Measurements from ENCODE around the gene DAG1. TPM values are rescaled to one million over a fixed set of nuclear protein-coding genes. Genes with fewer than 3 reads are reported as not detected.
A peak's percentile ranks its signal among the peaks of the same experiment; 100 is the strongest.

DAG1 gene
- total RNA-seq, 1 donor from 2014 or later = 84.3 TPM

DNA sequence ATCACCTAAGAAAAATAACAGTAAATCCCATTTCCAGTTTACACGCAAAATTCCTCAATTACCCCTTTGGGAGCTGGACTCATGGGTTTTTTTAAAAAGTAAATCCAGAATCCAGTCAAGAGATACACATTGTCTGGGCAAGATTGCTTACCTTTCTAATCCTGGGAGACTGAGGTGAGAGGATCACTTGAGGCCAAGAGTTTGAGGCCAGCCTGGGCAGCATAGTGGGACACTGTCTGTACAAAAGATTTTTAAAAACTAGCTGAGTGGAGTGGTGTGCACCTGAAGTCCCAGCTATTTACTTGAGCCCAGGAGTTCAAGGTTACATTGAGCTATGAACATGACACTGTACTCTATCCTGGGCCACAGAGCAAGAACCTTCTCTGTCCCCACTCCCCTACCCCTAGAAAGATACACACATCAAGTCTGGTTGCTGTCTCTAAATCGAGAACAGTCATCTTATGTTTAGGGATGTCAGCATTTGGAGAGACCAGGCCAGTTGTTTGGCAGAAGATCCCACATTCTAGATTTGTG is 39.0 kb downstream of the DAG1 start:
- no peak for DNase-seq (ENCODE audit: extremely low spot score, unreplicated experiment)
- Mint-ChIP-seq H3K4me1 (ENCODE audit: unreplicated experiment) (peaks cover 10% of the 10 kb centered on the region), H3K27ac (peak overlapping the region; percentile 46), H3K27me3 (no peaks in the 10 kb centered on the region), H3K36me3 (peaks cover 10% of the 10 kb centered on the region), H3K4me3 (no peak overlapping the region), H3K9me3 (peaks cover 4% of the 10 kb centered on the region)
- TF ChIP-seq, protein P1, sequence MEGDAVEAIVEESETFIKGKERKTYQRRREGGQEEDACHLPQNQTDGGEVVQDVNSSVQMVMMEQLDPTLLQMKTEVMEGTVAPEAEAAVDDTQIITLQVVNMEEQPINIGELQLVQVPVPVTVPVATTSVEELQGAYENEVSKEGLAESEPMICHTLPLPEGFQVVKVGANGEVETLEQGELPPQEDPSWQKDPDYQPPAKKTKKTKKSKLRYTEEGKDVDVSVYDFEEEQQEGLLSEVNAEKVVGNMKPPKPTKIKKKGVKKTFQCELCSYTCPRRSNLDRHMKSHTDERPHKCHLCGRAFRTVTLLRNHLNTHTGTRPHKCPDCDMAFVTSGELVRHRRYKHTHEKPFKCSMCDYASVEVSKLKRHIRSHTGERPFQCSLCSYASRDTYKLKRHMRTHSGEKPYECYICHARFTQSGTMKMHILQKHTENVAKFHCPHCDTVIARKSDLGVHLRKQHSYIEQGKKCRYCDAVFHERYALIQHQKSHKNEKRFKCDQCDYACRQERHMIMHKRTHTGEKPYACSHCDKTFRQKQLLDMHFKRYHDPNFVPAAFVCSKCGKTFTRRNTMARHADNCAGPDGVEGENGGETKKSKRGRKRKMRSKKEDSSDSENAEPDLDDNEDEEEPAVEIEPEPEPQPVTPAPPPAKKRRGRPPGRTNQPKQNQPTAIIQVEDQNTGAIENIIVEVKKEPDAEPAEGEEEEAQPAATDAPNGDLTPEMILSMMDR (conservative IDR thresholded peaks at IDR 0.05) = no peak

DNA sequence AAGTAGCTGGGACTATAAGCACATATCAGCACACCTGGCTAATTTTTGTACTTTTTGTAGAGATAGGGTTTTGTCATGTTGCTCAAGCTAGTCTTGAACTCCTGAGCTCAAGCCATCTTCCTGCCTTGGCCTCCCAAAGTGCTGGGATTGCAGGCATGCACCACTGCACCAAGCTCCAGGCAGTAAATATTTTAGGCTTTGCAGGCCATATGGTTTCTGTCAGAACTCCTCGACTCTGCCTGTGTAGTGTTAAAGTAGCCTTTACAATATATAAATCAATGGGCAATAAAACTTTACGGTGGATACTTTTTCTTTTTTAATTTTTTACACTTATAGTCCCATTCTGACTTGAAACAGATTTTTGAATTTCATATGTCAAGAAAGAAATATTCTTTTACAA is 41.6 kb downstream of the DAG1 start:
- H3K27me3 Mint-ChIP-seq = no peaks in the 10 kb centered on the region
- H3K9me3 Mint-ChIP-seq = peaks cover 4% of the 10 kb centered on the region
- no peak overlapping the region for H3K4me3 Mint-ChIP-seq
- no peak for DNase-seq (ENCODE audit: extremely low spot score, unreplicated experiment)
- H3K4me1 Mint-ChIP-seq (ENCODE audit: unreplicated experiment) = peaks cover 10% of the 10 kb centered on the region
- TF ChIP-seq, protein P1 (conservative IDR thresholded peaks at IDR 0.05) = no peak
- peaks cover 17% of the 10 kb centered on the region for H3K36me3 Mint-ChIP-seq
- no peak overlapping the region for H3K27ac Mint-ChIP-seq

DNA sequence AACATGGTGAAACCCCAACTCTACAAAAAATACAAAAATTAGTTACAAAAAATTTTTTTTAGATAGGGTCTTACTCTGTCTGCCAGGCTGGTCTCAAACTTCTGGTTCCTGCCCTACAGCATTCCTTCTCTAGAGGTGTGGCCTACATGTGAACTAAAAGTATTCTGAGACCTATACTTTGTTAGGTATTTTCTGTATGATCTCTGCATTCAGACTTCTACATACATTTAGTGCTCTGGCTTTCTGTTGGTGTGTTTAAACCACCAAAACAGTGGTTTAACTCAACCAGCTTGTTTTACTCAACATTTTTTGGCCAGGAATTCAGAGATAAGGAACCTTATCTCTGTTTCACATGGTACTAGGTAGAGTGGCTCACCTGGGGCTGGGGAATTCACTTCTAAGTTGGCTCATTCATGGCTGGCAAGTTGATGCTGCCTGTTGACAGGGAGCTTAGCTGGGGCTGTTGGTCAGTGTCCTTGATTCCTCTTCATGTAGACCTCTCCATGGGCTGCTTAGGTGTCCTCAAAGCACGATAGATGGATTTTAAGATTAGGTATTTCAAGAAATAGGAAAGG is 42.8 kb downstream of the DAG1 start:
- H3K4me3 Mint-ChIP-seq = peak overlapping the region; percentile 74
- no peaks in the 10 kb centered on the region for H3K27me3 Mint-ChIP-seq
- TF ChIP-seq, protein P1 (conservative IDR thresholded peaks at IDR 0.05) = no peak
- H3K36me3 Mint-ChIP-seq = peaks cover 24% of the 10 kb centered on the region
- peaks cover 4% of the 10 kb centered on the region for H3K9me3 Mint-ChIP-seq
- DNase-seq (ENCODE audit: extremely low spot score, unreplicated experiment) = no peak
- H3K27ac Mint-ChIP-seq = peak overlapping the region; percentile 99
- H3K4me1 Mint-ChIP-seq (ENCODE audit: unreplicated experiment) = peaks cover 10% of the 10 kb centered on the region

DNA sequence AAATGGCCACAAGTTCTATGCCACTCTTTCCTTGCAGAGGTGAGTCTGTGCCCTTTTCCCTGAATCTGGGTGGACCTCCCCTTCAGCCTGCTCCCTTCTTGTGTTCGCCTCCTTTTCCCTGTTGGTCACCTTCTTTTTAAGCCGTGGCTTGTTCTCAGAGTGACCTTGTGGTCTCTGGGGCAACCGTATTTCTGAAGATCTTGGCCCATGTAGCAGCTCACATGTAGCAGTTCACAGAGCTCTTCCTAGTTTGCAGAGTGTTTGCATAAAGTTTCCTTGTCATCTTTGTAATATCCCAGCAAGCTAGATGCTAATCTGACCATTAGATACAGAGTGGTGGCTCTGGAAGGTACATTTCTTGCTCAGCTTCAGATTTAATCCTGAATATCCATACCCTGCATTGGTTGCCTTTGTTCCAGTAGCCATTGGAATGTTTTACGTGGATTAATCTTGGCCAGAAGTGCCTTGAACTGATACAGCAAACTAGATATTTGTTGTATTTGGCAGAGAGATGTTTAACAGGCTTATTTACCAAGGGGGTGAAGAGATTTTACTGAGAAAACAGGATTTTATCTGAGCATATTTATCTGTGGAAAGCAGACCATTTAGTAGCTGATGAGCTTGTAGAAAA is 43.5 kb downstream of the DAG1 start:
- H3K4me1 Mint-ChIP-seq (ENCODE audit: unreplicated experiment) = peaks cover 10% of the 10 kb centered on the region
- H3K4me3 Mint-ChIP-seq = peak overlapping the region; percentile 30
- TF ChIP-seq, protein P1 (conservative IDR thresholded peaks at IDR 0.05) = no peak
- H3K9me3 Mint-ChIP-seq = peaks cover 4% of the 10 kb centered on the region
- H3K36me3 Mint-ChIP-seq = peaks cover 27% of the 10 kb centered on the region
- H3K27me3 Mint-ChIP-seq = no peaks in the 10 kb centered on the region
- H3K27ac Mint-ChIP-seq = peak overlapping the region; percentile 99
- no peak for DNase-seq (ENCODE audit: extremely low spot score, unreplicated experiment)

DNA sequence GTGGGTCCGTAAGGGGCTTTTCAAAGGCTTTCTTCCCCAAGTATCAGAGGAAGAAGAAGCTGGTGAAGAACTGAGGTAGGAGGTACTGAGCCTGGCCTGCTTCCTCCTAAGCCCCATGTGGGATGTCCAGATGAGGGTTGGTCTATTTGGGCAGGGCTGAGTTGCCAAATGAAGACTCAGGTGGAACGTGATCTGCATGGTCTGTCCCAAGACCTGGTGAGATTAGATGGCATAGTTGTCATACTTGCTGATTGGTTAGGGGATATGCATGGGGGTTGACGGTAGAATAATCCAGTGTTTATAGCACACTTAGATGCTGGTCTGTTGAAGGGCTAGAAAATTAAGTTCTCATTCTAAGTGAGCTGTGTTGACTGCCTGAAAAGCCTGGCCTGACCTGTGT is 47.9 kb downstream of the DAG1 start:
- no peak overlapping the region for H3K4me3 Mint-ChIP-seq
- H3K36me3 Mint-ChIP-seq = peaks cover 29% of the 10 kb centered on the region
- peaks cover under 1% of the 10 kb centered on the region for H3K9me3 Mint-ChIP-seq
- H3K4me1 Mint-ChIP-seq (ENCODE audit: unreplicated experiment) = peaks cover 14% of the 10 kb centered on the region
- DNase-seq (ENCODE audit: extremely low spot score, unreplicated experiment) = no peak
- TF ChIP-seq, protein P1 (conservative IDR thresholded peaks at IDR 0.05) = no peak
- H3K27me3 Mint-ChIP-seq = no peaks in the 10 kb centered on the region
- no peak overlapping the region for H3K27ac Mint-ChIP-seq
